AG20443 (cell line): ENCODE data around the gene ZBTB38.

Experiments used
- DNase-seq: peaks from one replicate; pipeline ENCODE4 v3.0.0; 2012; ENCODE audit warnings: low spot score, mixed read lengths

ZBTB38 gene

DNA sequence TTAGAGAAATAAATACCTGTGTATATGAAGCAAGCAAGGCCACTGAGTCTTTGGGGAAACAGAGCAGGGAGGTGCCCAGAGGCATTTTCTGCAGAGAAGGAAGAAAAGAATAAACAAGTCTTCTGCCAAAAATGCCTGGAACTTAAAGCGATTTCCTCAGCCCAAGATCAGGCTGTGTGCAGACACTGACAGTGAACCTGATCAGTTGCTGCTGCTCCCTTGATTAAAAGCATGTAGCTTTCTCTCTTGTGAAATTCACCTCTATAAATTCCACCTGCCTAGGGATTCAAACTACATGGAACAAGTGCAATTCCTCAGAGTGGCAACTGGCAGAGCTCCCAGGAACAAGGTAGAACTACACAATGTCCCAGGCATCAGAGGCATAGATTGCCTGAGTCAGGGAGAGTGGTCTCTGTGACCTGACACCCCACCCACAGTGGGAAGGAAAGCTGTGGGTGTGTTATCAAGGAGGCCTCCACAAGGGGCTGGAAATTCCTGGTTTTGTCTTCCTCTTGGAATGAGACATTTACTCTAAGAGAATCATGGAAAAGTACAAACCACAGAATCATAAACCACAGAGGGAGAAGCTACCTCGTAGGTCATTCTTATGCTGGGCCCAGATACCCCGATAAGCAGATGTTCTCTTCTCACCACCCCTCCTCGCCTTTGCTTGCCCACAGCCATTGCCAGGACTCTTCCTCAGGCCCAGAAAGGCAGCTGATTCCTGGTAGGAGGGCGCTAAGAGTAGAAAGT is 1.8 kb upstream of the ZBTB38 start:
- peak; percentile 61 for DNase-seq

DNA sequence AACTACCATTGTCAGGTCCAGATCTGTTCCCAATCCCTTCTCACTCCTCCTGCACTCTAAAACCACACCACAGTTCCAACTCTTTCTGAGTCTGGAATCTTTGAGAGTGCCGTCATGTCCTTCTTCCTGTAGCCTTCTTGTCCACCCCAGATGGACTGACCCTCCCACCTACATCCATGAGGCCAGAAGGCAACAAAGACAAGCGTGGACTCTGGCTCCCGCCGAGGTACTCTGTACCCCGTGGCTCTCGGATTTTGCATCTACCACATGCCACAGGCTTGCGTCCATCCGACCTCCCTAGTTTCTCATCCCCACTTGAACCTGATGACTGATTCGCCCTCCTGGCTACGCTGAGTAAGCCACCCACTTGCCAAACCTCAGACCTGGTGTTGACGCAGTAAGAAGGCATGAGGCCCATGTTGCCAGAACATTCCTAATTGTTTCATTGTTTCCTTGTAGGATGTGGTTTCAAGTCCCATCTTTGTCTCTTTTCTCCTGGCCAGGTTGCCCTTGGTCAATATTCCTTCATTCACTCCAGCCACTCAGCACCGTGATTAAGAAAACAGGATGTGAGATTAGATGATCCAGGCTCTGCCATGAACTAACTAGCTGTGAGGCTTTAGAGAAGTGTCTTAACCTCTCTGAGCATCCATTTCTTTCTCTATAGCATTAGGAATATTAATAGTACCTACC is 1.1 kb upstream of the ZBTB38 start:
- DNase-seq: peak; percentile 88

DNA sequence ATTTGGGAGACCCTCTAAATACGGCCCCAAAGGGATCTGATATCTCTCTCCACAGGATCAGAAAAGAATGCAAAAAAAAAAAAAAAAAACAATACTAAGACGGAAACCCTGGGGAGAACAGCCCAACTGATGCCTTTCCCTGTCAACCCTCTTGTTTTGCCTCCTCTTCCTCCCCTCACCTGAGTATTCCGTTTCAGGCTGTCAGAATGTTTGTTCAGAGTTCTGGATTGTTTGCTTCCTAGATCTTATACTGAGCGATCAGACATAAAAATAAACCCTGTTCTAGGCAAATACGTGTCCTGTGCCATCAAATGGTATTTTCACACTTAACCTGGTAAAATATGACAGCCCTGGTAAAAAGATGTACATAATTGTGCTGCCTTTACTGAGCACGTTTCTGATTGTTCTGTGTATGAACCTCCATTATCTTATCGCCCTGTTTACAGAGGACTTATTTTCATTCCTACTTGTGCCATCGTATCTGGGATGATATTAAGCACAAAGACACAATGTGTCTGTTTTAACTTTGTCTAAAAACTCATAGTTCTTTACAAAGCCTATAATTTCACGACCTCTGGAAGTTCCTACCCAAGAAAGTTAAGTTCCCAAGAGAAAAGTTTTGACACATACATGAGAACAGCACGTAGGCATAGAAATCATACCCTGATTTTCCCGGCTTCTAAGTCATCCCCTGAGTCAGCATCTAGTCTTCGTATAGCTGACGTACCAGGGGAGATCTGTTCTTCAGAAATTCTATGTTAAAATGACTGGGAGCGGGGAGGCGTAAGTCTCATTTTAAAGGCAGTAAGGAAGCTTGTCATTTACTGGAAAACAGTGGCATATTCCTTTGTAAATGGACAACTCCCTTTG is 856 bp downstream of the ZBTB38 start:
- DNase-seq: no peak

DNA sequence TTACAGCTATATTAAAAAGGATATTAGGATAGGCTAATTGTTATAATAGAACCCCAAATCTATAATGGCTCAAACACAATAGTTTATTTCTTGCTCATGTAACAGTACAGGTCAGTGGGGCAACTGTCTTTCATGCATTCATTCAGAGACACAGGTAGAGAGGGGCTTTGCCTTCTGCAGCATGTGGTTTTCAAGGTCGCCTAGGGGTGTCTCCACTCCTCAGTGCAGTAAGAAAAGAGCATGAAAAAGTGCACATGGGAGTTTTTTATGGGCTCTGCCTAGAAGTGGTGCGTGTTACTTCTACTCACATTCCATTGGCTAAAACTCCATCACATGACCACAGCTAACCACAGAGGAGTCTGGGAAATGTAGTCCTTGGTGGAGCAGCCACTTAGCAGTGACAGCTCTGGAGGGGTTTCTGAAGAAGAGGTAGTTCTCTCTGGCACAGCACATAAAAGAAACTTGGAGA is 1.8 kb downstream of the ZBTB38 start:
- DNase-seq: peak; percentile 55

DNA sequence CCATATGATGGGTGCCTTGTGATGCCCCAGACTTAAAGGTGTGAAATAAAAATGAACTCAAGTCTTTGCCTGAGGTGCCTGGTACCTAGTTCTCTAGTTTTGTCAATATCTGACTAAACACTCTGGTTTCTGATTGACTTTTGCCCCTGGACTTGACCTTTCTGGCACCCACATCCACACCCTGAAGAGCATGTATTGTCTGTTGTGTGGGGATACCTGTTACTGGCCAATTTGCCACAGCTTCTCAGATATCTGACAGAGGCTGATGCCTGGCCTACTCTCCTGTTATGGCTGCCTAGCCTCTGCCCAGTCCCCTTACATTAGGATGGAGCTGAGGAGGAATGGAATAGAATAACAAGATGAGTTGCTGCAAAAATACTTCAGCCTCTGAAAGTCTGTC is 3.6 kb downstream of the ZBTB38 start:
- DNase-seq: no peak

DNA sequence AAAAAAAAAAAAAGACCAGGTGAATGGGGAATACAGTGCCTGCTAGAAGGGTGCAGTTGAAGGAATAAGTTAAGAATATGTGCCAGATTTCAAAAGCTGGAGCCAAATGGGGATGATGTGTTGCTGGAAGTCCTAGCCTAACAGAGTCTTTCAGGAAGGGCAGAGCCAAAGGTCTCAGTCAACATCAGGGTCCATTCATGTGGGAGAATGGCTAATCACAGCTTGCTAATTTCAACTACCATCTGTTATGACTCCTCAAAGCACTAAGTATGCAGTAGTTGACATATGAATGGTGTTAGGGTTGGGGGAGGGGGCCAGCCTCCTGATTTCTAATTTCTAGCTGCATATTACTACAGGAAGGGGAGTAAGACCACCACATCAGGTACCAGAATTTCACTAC is 4.4 kb downstream of the ZBTB38 start:
- no peak for DNase-seq

DNA sequence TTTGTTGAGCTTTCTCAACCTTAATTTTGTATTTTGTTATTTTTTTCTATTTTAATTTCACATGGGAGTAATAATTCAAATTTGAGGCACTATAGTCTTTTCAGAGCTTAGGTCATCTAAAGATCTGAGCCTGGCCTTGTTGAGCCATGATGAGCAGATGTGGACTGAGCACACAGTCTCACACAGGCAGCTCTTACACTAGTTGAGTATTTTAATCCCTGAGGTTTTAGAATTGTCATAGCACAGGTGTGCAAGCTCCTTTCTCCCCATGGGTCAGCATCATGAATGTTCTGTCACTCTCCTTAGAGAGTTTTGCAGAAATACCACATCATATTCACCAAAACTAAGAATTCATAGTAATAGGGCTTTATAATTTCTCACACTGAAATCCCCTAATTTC is 4.9 kb downstream of the ZBTB38 start:
- no peak for DNase-seq

DNA sequence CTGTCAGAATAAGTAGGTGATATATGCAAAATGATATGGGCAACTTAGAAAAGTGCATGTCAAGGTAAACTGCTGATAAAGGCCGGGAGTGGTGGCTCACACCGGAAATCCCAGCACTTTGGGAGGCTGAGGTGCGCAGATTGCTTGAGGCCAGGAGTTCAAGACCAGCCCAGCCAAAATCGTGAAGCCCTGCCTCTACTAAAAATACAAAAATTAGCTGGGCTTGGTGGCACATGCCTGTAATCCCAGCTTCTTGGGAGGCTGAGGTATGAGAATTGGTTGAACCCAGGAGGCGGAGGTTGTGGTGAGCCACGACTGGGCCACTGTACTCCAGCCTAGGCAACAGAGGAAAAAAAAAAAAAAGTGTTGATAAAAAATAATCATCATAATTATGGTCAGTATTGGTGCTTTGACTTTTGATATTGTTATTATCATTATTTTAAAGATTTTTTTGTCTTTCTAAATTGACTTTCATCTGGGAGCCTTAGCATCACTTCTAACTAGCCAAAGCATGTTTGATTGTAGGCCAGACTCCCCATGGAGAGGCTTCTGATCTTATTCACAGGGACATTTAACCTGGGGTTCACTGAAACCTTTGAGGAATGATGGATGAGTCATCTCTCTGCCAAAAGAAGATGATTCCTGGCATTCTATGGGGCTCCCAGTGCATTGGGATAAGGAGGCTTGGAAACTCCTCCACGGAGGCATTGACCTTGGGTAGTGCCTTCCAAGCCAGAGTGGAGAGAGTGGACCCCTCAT is 5.6 kb downstream of the ZBTB38 start:
- DNase-seq: peak; percentile 18

DNA sequence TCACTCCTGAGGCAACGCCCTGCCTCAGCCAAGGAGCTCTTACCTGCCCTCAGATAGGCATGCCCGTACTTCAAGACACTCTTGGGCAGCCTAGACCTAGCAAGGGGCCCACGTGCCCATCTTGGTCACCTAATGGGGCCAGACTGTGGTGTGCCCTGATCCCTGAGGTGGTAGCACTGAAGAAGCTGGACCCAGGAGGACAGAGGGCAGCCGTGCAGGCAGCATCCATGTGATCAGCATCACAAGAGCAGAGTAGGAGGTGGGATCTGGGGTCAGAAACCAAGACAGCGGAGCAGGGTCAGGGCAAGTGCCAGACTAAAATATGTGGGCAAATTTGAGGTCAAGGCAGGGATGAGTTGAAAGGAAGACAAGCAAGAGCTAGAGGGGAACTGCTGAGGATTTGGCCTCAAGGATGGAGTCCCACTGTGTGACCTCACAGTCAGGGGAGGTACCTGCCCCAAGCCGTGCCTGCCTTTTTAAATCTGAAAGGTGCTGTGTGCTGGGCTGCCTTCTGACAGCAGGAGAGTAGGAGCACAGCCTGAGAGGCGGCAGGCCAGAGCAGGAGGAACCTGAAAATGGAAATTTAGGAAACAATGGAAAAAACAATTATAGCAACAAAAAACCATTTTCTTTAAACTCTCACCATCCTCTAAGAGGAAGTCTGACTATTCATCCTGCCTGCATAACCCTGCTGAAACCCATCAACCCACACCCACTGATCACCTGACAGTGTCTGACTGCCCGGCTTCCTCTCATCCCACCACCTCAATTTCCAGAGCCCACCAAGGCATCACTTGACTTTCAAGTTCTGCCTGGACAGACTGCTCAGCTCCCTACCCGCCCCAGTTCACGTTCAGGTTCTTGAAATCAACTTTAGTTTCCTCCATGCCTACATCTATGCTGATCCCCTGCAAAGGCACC is 7.3 kb downstream of the ZBTB38 start:
- no peak for DNase-seq

DNA sequence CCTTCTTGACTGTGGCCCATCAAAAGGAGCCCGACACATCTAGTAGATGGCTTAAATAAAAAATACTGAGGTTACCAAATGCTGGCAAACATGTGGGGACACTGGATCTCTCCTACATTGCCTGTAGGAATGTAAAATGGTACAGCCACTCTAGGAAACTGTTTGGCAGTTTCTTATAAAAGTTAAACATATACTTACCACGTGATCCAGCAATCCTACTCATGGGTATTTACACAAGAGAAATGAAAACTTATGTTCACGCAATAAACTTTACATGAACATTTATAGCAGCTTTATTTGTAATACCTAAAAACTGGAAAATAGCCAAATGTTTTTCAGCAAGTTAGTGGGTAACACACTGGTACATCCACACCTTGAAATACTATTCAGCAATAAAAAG is 9.1 kb downstream of the ZBTB38 start:
- DNase-seq: no peak

DNA sequence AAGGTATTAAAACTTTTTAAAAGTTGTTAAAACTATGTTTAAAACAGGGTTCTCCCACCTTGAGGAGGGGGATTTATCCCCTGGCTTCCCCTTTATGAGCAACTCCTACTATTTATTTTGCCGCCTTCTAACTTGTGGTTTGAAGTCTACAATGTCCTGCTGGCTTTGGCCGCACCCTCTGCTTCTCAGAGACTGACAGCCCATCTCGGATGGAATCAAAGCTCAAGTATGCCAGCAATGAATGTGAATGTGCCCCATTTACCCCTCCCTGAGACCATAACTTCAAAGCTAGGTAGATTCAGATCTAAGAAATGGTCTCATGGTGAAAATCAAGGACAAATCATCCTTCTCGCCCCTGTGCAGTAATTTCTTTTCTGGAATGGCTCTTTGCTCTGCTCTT is 10.3 kb downstream of the ZBTB38 start:
- no peak for DNase-seq

DNA sequence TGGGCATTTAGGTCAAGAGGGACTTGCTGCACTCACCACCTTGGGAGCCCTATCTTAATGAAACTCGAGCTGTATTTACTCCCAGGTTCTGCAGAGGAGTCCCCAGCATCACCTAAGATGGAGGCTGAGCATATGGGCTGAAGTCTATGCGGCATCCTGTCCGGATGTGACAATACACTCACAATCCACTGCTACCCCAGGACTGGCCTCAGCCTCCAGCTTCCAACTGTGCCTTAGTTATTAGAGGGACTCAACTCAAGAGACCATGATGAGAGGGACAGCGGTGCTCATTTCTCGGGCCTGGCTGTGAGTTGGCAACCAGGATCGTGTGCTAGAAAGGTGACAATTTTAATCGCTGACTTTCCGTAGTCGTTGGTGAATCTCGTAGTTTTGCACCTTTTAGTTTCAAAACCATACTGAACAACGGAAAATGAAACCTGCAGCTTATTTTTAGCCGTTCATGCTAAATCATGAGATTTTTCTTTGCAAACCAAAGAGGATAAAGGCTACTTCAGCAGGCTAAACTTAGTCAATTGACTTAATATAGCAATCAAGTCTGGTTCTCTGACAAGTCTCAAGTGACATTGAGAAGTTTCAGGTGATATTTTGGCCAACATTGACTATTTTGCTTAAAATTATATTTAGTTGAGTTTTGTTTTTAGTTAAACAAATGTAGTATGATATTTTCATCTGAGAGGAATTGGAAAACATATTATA is 11.1 kb downstream of the ZBTB38 start:
- DNase-seq: no peak

DNA sequence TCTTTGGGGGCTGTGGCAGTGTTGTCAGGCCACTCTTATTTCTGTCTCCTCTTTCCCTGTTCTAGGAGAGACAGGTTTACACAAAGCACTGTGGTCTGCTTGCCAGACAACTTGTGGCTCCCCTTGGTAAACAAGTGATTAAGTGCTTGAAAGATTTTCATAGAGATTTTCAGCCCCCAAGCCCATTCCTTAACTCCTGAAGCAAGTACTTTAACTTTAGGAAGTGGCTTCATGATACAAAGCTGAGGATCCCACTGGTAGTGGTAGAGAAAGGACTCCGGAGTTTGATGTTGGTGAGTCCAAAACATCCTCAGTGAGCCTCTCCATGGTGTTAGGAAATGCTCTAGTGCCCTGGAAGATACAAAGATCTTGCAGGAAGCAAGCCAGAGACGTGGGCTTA is 12.0 kb downstream of the ZBTB38 start:
- DNase-seq: no peak

DNA sequence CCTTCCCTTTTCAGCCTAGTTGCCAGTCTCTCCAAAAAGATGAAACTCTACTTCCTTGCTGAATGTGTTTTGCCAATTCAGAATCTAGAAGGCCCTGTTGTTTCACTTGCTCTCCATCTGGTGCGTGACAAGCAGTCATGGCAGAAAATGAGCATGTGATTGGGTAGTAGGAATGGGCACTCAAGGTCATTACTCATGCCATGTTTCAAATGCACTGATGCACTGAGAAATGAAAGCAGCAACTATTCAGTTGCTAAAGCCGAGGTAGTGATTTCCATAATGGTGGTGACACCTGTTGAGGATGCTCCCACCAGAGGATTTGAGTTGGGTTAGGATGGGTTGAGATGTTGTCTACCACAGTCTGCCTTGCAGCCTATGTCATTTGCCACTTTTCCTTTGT is 12.7 kb downstream of the ZBTB38 start:
- no peak for DNase-seq

DNA sequence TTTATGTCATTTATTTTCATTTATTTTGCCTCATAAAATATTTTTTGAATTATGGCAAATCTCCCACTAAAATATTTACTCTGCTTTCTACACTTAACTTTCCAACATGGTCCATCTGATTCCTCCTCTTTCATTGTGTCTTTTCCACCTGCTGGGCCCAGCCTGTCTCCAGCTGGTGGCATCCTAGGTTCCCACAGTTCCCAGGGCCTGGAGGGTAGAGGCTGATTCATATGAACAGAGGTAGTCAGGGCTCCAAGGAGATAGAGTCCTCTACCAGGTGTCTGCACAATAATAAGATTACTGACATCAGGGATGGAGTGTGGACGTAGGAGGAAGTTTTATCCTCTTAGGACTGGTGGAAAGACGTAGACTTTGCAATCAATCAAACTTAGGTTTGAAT is 14.3 kb downstream of the ZBTB38 start:
- DNase-seq: no peak

DNA sequence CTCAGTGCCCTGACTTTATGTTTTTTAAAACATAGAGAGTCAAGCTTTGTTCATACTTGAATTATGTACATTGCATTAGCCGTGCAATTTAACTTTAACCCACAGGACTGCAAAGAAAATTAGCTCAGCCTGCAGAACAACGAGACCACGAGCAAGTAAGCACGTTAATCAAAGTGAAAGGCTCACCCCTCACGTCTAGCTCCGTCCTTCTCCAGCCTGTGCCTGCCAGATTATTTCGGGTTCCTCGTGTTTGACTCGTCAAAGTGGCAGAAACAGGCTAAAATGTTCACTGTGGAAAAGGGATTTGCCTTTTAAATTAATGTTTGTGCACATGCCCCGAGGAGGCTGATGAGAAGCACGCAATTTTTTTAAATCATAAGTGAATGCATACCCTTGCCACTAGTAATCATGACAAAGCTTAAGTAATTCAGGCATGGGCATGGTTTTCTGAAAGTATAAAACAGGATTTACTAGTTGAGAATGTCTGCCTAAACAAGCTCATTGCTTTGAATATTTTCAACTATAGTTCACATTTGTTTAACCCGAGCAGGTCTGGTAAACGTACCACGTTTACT is 15.3 kb downstream of the ZBTB38 start:
- no peak for DNase-seq

DNA sequence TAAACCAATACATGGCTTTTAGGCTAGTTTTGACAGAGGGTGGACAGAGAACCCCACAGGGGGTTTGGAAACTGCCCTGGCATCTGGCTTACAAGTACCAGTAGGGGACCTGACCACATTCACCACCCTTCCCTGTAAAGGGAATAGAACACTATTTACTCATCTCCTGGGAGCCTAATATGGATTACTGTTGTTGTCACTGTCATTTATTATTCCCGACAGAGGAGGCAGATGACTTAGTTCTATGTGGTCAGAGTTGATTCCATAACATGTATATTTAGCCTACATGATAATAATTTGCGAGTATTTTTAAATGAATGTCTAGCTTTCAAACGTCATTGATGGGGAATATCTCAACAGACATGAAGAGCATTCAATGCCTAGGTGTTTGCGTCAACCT is 15.9 kb downstream of the ZBTB38 start:
- DNase-seq: peak; percentile 27

DNA sequence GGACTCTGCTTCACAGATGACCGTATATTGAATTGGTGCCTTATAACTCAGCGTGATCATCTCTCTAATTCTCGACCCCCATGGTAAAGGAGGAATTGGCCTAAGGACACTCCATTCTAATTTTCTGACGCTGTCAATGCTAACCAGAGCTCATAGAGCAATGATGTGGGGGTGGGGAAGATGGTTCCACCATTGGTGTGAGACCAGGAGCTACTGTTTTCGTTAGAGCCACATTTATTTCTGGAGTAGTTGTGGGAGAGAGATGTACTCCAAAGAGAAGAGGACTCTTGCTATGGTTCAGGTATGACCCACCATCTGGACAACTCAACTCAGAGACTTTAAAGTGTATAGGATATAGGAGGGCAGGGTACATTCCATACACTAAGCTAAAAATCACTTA is 16.3 kb downstream of the ZBTB38 start:
- DNase-seq: no peak

DNA sequence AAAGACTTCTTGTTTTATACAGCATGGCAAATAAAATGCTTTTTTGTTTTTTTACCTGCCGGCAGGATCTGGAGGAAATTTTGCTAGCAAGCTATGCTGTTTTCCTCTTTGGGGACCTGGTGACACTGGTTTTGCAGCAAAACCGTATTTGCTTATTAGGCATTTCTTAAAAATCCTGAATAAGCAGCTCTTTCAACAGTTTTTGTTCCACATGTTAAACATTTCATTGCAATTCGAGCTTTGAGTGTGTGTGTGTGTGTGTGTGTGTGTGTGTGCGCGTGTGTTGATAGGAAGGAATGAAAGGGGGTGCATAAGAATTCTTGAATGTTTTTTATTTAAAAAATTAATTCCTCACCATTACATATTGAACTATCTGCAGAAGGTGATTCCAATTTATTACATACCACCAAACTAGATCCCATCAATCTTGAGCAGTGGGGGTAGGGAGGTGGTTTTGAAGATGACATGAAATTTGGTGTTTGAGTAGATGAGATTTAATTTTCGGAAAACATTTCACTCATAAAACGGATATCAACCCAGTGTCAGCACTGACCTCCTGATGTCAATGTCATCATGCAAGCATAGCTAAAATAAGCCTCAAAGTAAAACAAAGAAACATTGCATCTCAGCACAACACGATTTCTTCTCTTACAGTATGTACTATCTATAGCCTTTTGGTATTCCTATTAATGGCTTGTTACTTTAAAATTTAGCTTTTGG is 17.3 kb downstream of the ZBTB38 start:
- no peak for DNase-seq
